Measurements from ENCODE around the gene COL18A1. TPM values are rescaled to one million over a fixed set of nuclear protein-coding genes. Genes with fewer than 3 reads are reported as not detected.

COL18A1 gene
- total and polyA plus RNA-seq, 9 of the 15 experiments (the other 6 are each of a cell fraction or from before 2014, with no cell fraction given), result 0.14 to 16.4 (median 2.0) TPM

GRCh38 chr21:45401054-45401518 is 3.9 kb upstream of the COL18A1 start (continued):
- TF ChIP-seq, protein P1, sequence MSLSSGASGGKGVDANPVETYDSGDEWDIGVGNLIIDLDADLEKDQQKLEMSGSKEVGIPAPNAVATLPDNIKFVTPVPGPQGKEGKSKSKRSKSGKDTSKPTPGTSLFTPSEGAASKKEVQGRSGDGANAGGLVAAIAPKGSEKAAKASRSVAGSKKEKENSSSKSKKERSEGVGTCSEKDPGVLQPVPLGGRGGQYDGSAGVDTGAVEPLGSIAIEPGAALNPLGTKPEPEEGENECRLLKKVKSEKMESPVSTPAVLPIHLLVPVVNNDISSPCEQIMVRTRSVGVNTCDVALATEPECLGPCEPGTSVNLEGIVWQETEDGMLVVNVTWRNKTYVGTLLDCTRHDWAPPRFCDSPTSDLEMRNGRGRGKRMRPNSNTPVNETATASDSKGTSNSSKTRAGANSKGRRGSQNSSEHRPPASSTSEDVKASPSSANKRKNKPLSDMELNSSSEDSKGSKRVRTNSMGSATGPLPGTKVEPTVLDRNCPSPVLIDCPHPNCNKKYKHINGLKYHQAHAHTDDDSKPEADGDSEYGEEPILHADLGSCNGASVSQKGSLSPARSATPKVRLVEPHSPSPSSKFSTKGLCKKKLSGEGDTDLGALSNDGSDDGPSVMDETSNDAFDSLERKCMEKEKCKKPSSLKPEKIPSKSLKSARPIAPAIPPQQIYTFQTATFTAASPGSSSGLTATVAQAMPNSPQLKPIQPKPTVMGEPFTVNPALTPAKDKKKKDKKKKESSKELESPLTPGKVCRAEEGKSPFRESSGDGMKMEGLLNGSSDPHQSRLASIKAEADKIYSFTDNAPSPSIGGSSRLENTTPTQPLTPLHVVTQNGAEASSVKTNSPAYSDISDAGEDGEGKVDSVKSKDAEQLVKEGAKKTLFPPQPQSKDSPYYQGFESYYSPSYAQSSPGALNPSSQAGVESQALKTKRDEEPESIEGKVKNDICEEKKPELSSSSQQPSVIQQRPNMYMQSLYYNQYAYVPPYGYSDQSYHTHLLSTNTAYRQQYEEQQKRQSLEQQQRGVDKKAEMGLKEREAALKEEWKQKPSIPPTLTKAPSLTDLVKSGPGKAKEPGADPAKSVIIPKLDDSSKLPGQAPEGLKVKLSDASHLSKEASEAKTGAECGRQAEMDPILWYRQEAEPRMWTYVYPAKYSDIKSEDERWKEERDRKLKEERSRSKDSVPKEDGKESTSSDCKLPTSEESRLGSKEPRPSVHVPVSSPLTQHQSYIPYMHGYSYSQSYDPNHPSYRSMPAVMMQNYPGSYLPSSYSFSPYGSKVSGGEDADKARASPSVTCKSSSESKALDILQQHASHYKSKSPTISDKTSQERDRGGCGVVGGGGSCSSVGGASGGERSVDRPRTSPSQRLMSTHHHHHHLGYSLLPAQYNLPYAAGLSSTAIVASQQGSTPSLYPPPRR (CRISPR knock-in tag; IDR thresholded peaks at IDR 0.05; ENCODE audit: borderline replicate concordance), result no peak
- TF ChIP-seq, protein P2, sequence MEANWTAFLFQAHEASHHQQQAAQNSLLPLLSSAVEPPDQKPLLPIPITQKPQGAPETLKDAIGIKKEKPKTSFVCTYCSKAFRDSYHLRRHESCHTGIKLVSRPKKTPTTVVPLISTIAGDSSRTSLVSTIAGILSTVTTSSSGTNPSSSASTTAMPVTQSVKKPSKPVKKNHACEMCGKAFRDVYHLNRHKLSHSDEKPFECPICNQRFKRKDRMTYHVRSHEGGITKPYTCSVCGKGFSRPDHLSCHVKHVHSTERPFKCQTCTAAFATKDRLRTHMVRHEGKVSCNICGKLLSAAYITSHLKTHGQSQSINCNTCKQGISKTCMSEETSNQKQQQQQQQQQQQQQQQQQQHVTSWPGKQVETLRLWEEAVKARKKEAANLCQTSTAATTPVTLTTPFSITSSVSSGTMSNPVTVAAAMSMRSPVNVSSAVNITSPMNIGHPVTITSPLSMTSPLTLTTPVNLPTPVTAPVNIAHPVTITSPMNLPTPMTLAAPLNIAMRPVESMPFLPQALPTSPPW (CRISPR knock-in tag; IDR thresholded peaks at IDR 0.05), result no peak
- no peak for TF ChIP-seq GATAD2A (IDR thresholded peaks at IDR 0.05)
- TF ChIP-seq RBM34 (IDR thresholded peaks at IDR 0.05; ENCODE audit: borderline replicate concordance, insufficient read depth, low read length), result no peak
- TF ChIP-seq POLR3A (IDR thresholded peaks at IDR 0.05; ENCODE audit: borderline replicate concordance, extremely low read depth, insufficient read depth, insufficient read length), result no peak
- TF ChIP-seq CHD1 (IDR thresholded peaks at IDR 0.05; ENCODE audit: low read length), result no peak
- TF ChIP-seq FOXM1 (IDR thresholded peaks at IDR 0.05; ENCODE audit: low read depth), result no peak
- TF ChIP-seq FOXM1 (CRISPR knock-in tag; IDR thresholded peaks at IDR 0.05; ENCODE audit: low read depth), result no peak
- no peak for TF ChIP-seq ZSCAN29 (IDR thresholded peaks at IDR 0.05)
- no peak for TF ChIP-seq ZBTB5 (IDR thresholded peaks at IDR 0.05)
- TF ChIP-seq HOMEZ (CRISPR knock-in tag; IDR thresholded peaks at IDR 0.05), result no peak
- TF ChIP-seq, protein P3, sequence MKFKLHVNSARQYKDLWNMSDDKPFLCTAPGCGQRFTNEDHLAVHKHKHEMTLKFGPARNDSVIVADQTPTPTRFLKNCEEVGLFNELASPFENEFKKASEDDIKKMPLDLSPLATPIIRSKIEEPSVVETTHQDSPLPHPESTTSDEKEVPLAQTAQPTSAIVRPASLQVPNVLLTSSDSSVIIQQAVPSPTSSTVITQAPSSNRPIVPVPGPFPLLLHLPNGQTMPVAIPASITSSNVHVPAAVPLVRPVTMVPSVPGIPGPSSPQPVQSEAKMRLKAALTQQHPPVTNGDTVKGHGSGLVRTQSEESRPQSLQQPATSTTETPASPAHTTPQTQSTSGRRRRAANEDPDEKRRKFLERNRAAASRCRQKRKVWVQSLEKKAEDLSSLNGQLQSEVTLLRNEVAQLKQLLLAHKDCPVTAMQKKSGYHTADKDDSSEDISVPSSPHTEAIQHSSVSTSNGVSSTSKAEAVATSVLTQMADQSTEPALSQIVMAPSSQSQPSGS (CRISPR knock-in tag; IDR thresholded peaks at IDR 0.05), result no peak
- TF ChIP-seq, protein P4, sequence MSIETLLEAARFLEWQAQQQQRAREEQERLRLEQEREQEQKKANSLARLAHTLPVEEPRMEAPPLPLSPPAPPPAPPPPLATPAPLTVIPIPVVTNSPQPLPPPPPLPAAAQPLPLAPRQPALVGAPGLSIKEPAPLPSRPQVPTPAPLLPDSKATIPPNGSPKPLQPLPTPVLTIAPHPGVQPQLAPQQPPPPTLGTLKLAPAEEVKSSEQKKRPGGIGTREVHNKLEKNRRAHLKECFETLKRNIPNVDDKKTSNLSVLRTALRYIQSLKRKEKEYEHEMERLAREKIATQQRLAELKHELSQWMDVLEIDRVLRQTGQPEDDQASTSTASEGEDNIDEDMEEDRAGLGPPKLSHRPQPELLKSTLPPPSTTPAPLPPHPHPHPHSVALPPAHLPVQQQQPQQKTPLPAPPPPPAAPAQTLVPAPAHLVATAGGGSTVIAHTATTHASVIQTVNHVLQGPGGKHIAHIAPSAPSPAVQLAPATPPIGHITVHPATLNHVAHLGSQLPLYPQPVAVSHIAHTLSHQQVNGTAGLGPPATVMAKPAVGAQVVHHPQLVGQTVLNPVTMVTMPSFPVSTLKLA (conservative IDR thresholded peaks at IDR 0.05), result no peak
